ENCODE results near the gene PRR5L. TPM values are rescaled to one million over a fixed set of nuclear protein-coding genes. Genes with fewer than 3 reads are reported as not detected.

The PRR5L gene
- total and polyA plus RNA-seq, 4 experiments from 2014 or later: 10.1 to 62.7 (median 39.7) TPM

DNA sequence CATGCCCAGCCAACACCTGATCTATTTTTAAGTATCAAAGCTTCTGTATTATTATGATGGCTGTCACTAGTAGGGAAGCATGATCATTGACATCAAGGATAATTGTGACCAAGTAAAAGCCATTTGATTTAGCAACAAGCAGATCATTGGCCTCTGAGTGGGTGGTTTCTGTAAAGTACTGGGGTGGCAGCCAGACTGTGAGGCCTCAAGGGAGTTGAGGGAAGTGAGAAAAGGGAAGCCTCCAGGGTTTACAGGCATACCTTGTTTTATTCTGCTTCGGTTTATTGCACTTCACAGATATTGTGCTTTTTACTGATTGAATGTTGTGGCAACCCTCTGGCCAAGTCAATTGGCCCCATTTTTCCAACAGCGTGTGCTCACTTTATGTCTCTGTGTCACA is 60.1 kb downstream of the PRR5L start:
- Mint-ChIP-seq H3K4me3 (no peak overlapping the region), H3K4me1 (peaks cover 40 to 86% (median 66%) of the 10 kb centered on the region in 4 donors), H3K27ac (peak overlapping the region in 2 of 7 donors; percentile 21 to 35), H3K27me3 (peaks cover 2% of the 10 kb centered on the region in 2 donors), H3K9me3 (no peaks in the 10 kb centered on the region), H3K36me3 (no peaks in the 10 kb centered on the region)
- intact Hi-C loops (cut with micrococcal nuclease): loop anchor here (10.0 kb wide), 1 partner anchor 49 kb away; no protein-coding TSS in a partner anchor
- Histone ChIP-seq H3K36me3 (ENCODE audit: insufficient read depth, low read length) (no peaks in the 10 kb centered on the region), H3K4me3 (ENCODE audit: low read length in 2 of 2) (no peak overlapping the region), H3K27me3 (ENCODE audit: insufficient read depth, low read length) (no peaks in the 10 kb centered on the region), H3K27ac (ENCODE audit: low read depth, low read length) (no peak overlapping the region), H3K4me1 (ENCODE audit: insufficient read depth, low read length) (peaks cover 82% of the 10 kb centered on the region), H3K9me3 (ENCODE audit: control insufficient read depth in 1 of 2, low read length in 2 of 2) (no peaks in the 10 kb centered on the region)
- no peak for DNase-seq
- CTCF ChIA-PET (ENCODE audit: partially characterized antibody): interaction anchor here (1.0 to 6.8 kb wide), 7 partner anchors 8 to 136 kb away, joined by 3 to 131 read pairs (median 8); no protein-coding TSS in a partner anchor
- POLR2A ChIA-PET (ENCODE audit: partially characterized antibody): interaction anchor here (0.9 to 1.6 kb wide), 2 partner anchors 24 to 97 kb away, joined by 3 to 4 read pairs; no protein-coding TSS in a partner anchor

DNA sequence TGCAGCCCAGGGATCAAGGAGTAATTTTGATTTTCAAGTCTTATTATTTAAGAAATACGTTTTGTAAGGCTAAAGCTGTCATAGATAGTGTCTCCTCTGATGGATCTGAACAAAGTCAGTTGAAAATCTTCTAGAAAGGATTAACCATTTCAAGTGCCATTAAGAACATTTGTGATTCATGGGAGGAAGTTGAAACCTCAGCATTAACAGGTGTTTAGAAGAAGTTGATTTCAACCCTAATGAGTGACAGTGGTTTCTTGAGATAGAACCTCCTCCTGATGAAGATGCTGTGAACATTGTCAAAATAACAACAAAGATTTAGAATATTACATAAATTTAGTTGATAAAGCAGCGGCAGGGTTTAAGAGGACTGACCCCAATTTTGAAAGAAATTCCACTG is 61.7 kb downstream of the PRR5L start:
- ChIA-PET POLR2A (ENCODE audit: partially characterized antibody) (interaction anchor here (0.6 to 1.9 kb wide), 5 partner anchors 18 to 122 kb away, joined by 3 to 8 read pairs (median 3); no protein-coding TSS in a partner anchor), CTCF (ENCODE audit: partially characterized antibody) (interaction anchor here (0.9 to 6.8 kb wide), 3 partner anchors 18 to 152 kb away, joined by 3 to 131 read pairs (median 22); partner anchors contain the start of gene TRAF6)
- H3K4me3 Mint-ChIP-seq: peak overlapping the region in 6 of 8 donors; percentile 0 to 60 (median 18)
- H3K4me1 Mint-ChIP-seq: peaks cover 38 to 92% (median 70%) of the 10 kb centered on the region in 4 donors
- Histone ChIP-seq H3K4me1 (ENCODE audit: insufficient read depth, low read length) (peaks cover 86% of the 10 kb centered on the region), H3K36me3 (ENCODE audit: insufficient read depth, low read length) (no peaks in the 10 kb centered on the region), H3K4me3 (ENCODE audit: low read length in 2 of 2) (no peak overlapping the region), H3K9me3 (ENCODE audit: control insufficient read depth in 1 of 2, low read length in 2 of 2) (no peaks in the 10 kb centered on the region), H3K27ac (ENCODE audit: low read depth, low read length) (no peak overlapping the region), H3K27me3 (ENCODE audit: insufficient read depth, low read length) (no peaks in the 10 kb centered on the region)
- H3K36me3 Mint-ChIP-seq: no peaks in the 10 kb centered on the region
- intact Hi-C loops (cut with micrococcal nuclease): loop anchor here (10.0 kb wide), 1 partner anchor 47 kb away; no protein-coding TSS in a partner anchor
- peak in 1 of 5 donors; percentile 22 for DNase-seq
- H3K27me3 Mint-ChIP-seq: peaks cover 2% of the 10 kb centered on the region in 2 donors
- H3K9me3 Mint-ChIP-seq: no peaks in the 10 kb centered on the region
- H3K27ac Mint-ChIP-seq: peak overlapping the region in 6 of 7 donors; percentile 1 to 71 (median 35)

DNA sequence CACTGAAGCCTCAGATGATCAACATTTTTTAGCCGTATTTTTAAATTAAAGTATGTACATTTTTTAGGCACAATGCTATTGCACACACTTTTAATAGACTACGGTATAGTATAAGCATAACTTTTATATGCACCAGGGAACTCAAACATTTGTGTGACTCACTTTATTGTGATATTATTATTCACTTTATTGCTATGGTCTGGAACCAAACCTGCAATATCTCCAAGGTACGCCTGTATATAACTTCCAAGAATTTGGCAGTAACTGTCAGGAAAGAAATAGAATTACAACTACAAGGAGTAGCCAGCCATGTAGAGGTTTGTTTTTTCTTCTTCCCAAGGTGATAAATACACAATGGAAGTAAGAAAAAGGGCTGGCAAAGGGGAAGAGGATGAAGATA is 62.3 kb downstream of the PRR5L start:
- Mint-ChIP-seq H3K27ac (peak overlapping the region in 3 of 7 donors; percentile 1 to 48 (median 19)), H3K27me3 (peaks cover 2% of the 10 kb centered on the region in 2 donors), H3K36me3 (no peaks in the 10 kb centered on the region), H3K9me3 (no peaks in the 10 kb centered on the region), H3K4me3 (peak overlapping the region in 2 of 8 donors; percentile 0 to 7), H3K4me1 (peaks cover 39 to 92% (median 70%) of the 10 kb centered on the region in 4 donors)
- Histone ChIP-seq H3K27me3 (ENCODE audit: insufficient read depth, low read length) (no peaks in the 10 kb centered on the region), H3K4me3 (ENCODE audit: low read length in 2 of 2) (no peak overlapping the region), H3K4me1 (ENCODE audit: insufficient read depth, low read length) (peaks cover 86% of the 10 kb centered on the region), H3K36me3 (ENCODE audit: insufficient read depth, low read length) (no peaks in the 10 kb centered on the region), H3K27ac (ENCODE audit: low read depth, low read length) (no peak overlapping the region), H3K9me3 (ENCODE audit: control insufficient read depth in 1 of 2, low read length in 2 of 2) (no peaks in the 10 kb centered on the region)
- CTCF ChIA-PET (ENCODE audit: partially characterized antibody): interaction anchor here (2.9 to 6.8 kb wide), 3 partner anchors 18 to 120 kb away, joined by 22 to 131 read pairs (median 28); no protein-coding TSS in a partner anchor
- no peak for DNase-seq
- intact Hi-C loops (cut with micrococcal nuclease): loop anchor here (10.0 kb wide), 1 partner anchor 46 kb away; no protein-coding TSS in a partner anchor
- POLR2A ChIA-PET (ENCODE audit: partially characterized antibody): interaction anchor here (1.9 kb wide), 1 partner anchor 17 kb away, joined by 8 read pairs; no protein-coding TSS in a partner anchor

DNA sequence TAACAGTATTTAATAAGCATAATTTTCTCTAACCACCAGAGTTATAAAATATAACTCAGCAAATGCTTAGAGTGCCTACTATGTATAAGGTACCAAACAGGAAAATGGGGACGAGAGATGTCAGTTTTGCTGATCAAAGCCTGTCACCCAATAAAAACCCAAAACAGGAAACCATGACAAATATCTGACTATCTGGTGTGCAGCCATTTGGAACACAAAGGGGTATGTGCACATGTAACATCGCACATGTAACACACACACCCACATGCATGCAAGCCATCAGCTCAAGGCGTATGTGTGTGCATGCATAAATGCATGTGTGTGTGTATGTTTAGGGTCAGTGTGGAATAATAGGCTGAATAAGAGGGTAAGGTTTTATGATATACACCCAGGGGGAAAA is 64.2 kb downstream of the PRR5L start:
- Mint-ChIP-seq H3K4me1 (peaks cover 39 to 90% (median 69%) of the 10 kb centered on the region in 4 donors), H3K27me3 (no peaks in the 10 kb centered on the region), H3K9me3 (no peaks in the 10 kb centered on the region), H3K36me3 (no peaks in the 10 kb centered on the region), H3K4me3 (peak overlapping the region in 7 of 8 donors; percentile 47 to 86 (median 71)), H3K27ac (peak overlapping the region; percentile 44 to 91 (median 79))
- no peaks in the 10 kb centered on the region for H3K36me3 ChIP-seq (ENCODE audit: insufficient read depth, low read length)
- peaks cover 86% of the 10 kb centered on the region for H3K4me1 ChIP-seq (ENCODE audit: insufficient read depth, low read length)
- POLR2A ChIA-PET (ENCODE audit: partially characterized antibody): interaction anchor here (0.9 to 2.8 kb wide), 6 partner anchors 16 to 65 kb away, joined by 3 to 53 read pairs (median 7); no protein-coding TSS in a partner anchor
- H3K4me3 ChIP-seq (ENCODE audit: low read length in 2 of 2): no peak overlapping the region
- CTCF ChIA-PET (ENCODE audit: partially characterized antibody): interaction anchor here (1.3 to 3.1 kb wide), 4 partner anchors 16 to 132 kb away, joined by 3 to 28 read pairs (median 4); no protein-coding TSS in a partner anchor
- no peak overlapping the region for H3K27ac ChIP-seq (ENCODE audit: low read depth, low read length)
- no peaks in the 10 kb centered on the region for H3K27me3 ChIP-seq (ENCODE audit: insufficient read depth, low read length)
- intact Hi-C loops (cut with micrococcal nuclease): loop anchor here (5.0 kb wide), 1 partner anchor 62 kb away; no protein-coding TSS in a partner anchor
- peak in 1 of 5 donors; percentile 29 for DNase-seq
- no peaks in the 10 kb centered on the region for H3K9me3 ChIP-seq (ENCODE audit: control insufficient read depth in 1 of 2, low read length in 2 of 2)

DNA sequence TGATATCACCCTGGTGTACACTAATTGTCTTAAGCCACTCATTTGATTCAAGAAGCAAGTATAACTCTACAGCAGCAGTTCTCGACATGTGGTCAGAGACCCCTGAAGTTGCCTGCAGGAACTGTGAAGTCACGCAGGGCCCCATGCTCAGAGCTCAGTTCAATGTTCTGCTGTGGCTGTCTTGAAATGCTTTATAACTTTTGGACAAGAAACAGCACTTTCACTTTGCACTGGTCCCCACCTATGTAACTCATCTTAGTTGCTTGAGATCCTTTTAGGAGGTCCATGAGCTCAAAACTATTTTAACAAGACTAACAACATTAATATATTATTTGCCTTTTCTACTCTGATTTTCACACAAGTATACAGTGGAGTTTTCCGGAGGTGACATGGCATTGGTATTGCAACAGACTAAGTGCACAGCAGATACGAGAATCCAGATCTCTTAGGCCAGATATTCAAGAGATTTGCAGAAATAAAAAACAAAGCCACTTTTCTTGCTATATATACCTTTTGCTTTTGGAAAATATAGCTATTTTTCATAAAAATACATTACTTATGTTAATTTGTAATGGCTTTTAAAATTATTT is 64.8 kb downstream of the PRR5L start:
- Mint-ChIP-seq H3K27me3 (no peaks in the 10 kb centered on the region), H3K4me3 (peak overlapping the region; percentile 21 to 86 (median 62)), H3K4me1 (peaks cover 39 to 89% (median 68%) of the 10 kb centered on the region in 4 donors), H3K27ac (peak overlapping the region; percentile 44 to 91 (median 79)), H3K36me3 (no peaks in the 10 kb centered on the region), H3K9me3 (no peaks in the 10 kb centered on the region)
- DNase-seq: peak in 1 of 5 donors; percentile 35
- Histone ChIP-seq H3K9me3 (ENCODE audit: control insufficient read depth in 1 of 2, low read length in 2 of 2) (no peaks in the 10 kb centered on the region), H3K27ac (ENCODE audit: low read depth, low read length) (no peak overlapping the region), H3K36me3 (ENCODE audit: insufficient read depth, low read length) (no peaks in the 10 kb centered on the region), H3K4me3 (ENCODE audit: low read length in 2 of 2) (no peak overlapping the region), H3K27me3 (ENCODE audit: insufficient read depth, low read length) (no peaks in the 10 kb centered on the region), H3K4me1 (ENCODE audit: insufficient read depth, low read length) (peaks cover 84% of the 10 kb centered on the region)
- intact Hi-C loops (cut with micrococcal nuclease): loop anchor here (5.0 kb wide), 1 partner anchor 61 kb away; no protein-coding TSS in a partner anchor
- CTCF ChIA-PET (ENCODE audit: partially characterized antibody): interaction anchor here (1.3 to 3.1 kb wide), 4 partner anchors 16 to 132 kb away, joined by 3 to 28 read pairs (median 4); no protein-coding TSS in a partner anchor
- POLR2A ChIA-PET (ENCODE audit: partially characterized antibody): interaction anchor here (0.9 to 2.8 kb wide), 7 partner anchors 8 to 92 kb away, joined by 3 to 53 read pairs (median 4); no protein-coding TSS in a partner anchor

DNA sequence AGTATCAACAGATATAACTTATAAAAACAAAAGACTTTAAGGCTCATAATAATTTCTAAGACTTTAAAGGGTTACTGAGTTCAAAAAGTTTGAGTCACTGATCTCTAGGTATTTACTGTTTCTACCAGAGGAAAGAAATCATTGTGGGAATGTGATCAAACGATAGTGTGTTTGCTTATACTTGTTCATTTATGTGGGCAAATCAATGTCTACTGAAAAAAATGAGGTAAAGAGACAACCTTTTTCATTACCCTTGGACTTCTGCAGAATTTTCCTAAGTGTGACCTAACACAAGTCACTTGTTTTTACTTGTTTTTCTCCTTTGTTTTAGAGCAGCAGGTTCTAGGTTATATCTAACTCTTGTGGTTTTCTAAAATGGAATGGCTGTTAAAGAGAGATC is 65.4 kb downstream of the PRR5L start:
- no peak overlapping the region for H3K27ac ChIP-seq (ENCODE audit: low read depth, low read length)
- H3K4me1 ChIP-seq (ENCODE audit: insufficient read depth, low read length): peaks cover 78% of the 10 kb centered on the region
- intact Hi-C loops (cut with micrococcal nuclease): loop anchor here (5.0 kb wide), 1 partner anchor 61 kb away; no protein-coding TSS in a partner anchor
- Mint-ChIP-seq H3K36me3 (no peaks in the 10 kb centered on the region), H3K27me3 (no peaks in the 10 kb centered on the region), H3K4me1 (peaks cover 39 to 84% (median 65%) of the 10 kb centered on the region in 4 donors), H3K27ac (peak overlapping the region; percentile 72 to 87 (median 81)), H3K9me3 (no peaks in the 10 kb centered on the region), H3K4me3 (peak overlapping the region; percentile 75 to 92 (median 84))
- no peaks in the 10 kb centered on the region for H3K27me3 ChIP-seq (ENCODE audit: insufficient read depth, low read length)
- H3K4me3 ChIP-seq (ENCODE audit: low read length in 2 of 2): no peak overlapping the region
- POLR2A ChIA-PET (ENCODE audit: partially characterized antibody): interaction anchor here (0.9 to 2.8 kb wide), 6 partner anchors 8 to 91 kb away, joined by 3 to 53 read pairs (median 7); no protein-coding TSS in a partner anchor
- H3K9me3 ChIP-seq (ENCODE audit: control insufficient read depth in 1 of 2, low read length in 2 of 2): no peaks in the 10 kb centered on the region
- no peak for DNase-seq
- no peaks in the 10 kb centered on the region for H3K36me3 ChIP-seq (ENCODE audit: insufficient read depth, low read length)
- CTCF ChIA-PET (ENCODE audit: partially characterized antibody): interaction anchor here (1.6 to 3.1 kb wide), 2 partner anchors 15 to 70 kb away, joined by 4 to 28 read pairs; no protein-coding TSS in a partner anchor

All from CD4-positive, alpha-beta memory T cell (primary cell).